Gastrocnemius medialis (tissue), 4 donors: ENCODE measurements around the gene NIPA2.

Experiments
- POLR2A ChIP-seq, 2 donors: fragments of 450-650 bp; IDR thresholded peaks; one replicate each; pipeline ENCODE4 v1.6.1; 2017; ENCODE audit warnings: antibody characterized with exemption in 2 of 2, mild to moderate bottlenecking in 2 of 2, moderate library complexity in 2 of 2
- TF ChIP-seq, protein P1 (sequence below), 5 experiments: fragments of 450-650 bp in 3 of 5; fragments of 200-600 bp in 2 of 5; sonication (generic) in 2 of 5; IDR thresholded peaks in 4 of 5; conservative IDR thresholded peaks in 1 of 5; 1 replicate in 4 of 5; 2 replicates in 1 of 5; pipeline ENCODE4 v1.5.1; 2016 to 2019; ENCODE audit warnings: antibody characterized with exemption in 5 of 5, mild to moderate bottlenecking in 3 of 5, moderate library complexity in 3 of 5

DNA sequence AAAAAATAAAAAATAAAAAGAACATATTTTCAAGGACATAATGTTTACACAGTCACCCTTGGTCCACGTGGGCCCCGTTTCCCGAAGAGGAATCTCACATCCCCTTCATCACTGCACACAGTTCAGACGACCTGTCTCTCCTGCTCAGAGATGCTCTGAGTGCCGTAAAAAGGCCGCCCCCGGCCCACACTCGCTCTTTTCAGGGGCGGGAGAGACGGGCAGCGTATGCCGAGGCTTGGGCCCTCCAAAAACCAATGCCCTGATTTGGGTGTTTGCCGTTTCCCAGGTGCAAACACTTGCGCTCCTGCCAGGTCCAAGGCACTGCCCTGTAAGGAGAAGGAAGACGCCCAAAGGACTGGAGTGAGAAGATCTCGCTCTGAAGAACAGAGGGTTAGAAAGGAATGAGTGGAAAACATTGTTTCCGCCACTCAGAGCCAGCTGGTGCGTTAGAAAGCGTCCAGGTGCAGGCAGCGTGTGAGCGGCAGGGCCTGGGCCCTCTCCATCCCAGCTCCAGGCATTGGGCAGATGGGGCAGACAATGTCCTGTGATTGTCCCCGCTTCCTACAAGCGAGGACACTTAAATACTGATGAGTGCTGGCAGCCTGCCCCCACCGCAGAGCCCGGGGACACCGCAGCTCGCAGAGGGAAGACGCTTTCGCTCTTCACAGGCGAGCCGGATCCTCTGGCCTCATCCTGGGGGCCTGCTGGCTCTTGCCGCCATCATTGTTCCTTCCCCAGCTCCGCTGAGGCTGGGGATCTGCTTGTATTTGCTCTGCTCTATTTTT is 53.2 kb downstream of the NIPA2 start:
- no peak for TF ChIP-seq POLR2A (IDR thresholded peaks at IDR 0.05)
- TF ChIP-seq, protein P1, sequence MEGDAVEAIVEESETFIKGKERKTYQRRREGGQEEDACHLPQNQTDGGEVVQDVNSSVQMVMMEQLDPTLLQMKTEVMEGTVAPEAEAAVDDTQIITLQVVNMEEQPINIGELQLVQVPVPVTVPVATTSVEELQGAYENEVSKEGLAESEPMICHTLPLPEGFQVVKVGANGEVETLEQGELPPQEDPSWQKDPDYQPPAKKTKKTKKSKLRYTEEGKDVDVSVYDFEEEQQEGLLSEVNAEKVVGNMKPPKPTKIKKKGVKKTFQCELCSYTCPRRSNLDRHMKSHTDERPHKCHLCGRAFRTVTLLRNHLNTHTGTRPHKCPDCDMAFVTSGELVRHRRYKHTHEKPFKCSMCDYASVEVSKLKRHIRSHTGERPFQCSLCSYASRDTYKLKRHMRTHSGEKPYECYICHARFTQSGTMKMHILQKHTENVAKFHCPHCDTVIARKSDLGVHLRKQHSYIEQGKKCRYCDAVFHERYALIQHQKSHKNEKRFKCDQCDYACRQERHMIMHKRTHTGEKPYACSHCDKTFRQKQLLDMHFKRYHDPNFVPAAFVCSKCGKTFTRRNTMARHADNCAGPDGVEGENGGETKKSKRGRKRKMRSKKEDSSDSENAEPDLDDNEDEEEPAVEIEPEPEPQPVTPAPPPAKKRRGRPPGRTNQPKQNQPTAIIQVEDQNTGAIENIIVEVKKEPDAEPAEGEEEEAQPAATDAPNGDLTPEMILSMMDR (IDR thresholded peaks at IDR 0.05 in 4 of 5, conservative IDR thresholded peaks at IDR 0.05 in 1 of 5) = no peak
